ENCODE measurements around the gene MUC5B. TPM values are rescaled to one million over a fixed set of nuclear protein-coding genes. Genes with fewer than 3 reads are reported as not detected.

The MUC5B gene
- total RNA-seq, 1 donor from 2014 or later = 0.25 TPM

GRCh38 chr11:1307998-1308742, 85.3 kb downstream of the MUC5B start:
- peaks cover 0 to 7% of the 10 kb centered on the region in 2 donors for H3K36me3 ChIP-seq
- no peaks in the 10 kb centered on the region for H3K27me3 ChIP-seq
- H3K4me3 ChIP-seq = peak overlapping the region; percentile 76 to 87
- no peak for TF ChIP-seq POLR2AphosphoS5 (IDR thresholded peaks at IDR 0.05; ENCODE audit: insufficient read depth in 1 of 2, low read depth in 1 of 2)
- no peak for TF ChIP-seq POLR2A (IDR thresholded peaks at IDR 0.05)
- no peak for TF ChIP-seq CTCF (IDR thresholded peaks at IDR 0.05)
- peak in 1 of 2 donors; percentile 87 for DNase-seq (ENCODE audit: extremely low spot score in 2 of 2)
- no peaks in the 10 kb centered on the region for H3K9me3 ChIP-seq
- intact Hi-C loops (cut with DNase I) = loop anchor here (10.0 kb wide), 1 partner anchor 207 kb away; no protein-coding TSS in a partner anchor
- H3K4me1 ChIP-seq = peaks cover 68% of the 10 kb centered on the region
- H3K27ac ChIP-seq = peak overlapping the region; percentile 96

GRCh38 chr11:1308743-1309497, 86.1 kb downstream of the MUC5B start:
- Histone ChIP-seq H3K27me3 (no peaks in the 10 kb centered on the region), H3K4me3 (peak overlapping the region; percentile 76 to 87), H3K36me3 (peaks cover 0 to 7% of the 10 kb centered on the region in 2 donors), H3K9me3 (no peaks in the 10 kb centered on the region), H3K4me1 (peaks cover 61% of the 10 kb centered on the region), H3K27ac (peak overlapping the region; percentile 96)
- DNase-seq (ENCODE audit: extremely low spot score in 2 of 2) = peak in 1 of 2 donors; percentile 85
- no peak for TF ChIP-seq POLR2A (IDR thresholded peaks at IDR 0.05)
- no peak for TF ChIP-seq CTCF (IDR thresholded peaks at IDR 0.05)
- no peak for TF ChIP-seq POLR2AphosphoS5 (IDR thresholded peaks at IDR 0.05; ENCODE audit: insufficient read depth in 1 of 2, low read depth in 1 of 2)
- intact Hi-C loops (cut with DNase I) = loop anchor here (10.0 kb wide), 1 partner anchor 206 kb away; no protein-coding TSS in a partner anchor

GRCh38 chr11:1309498-1310317, 86.8 kb downstream of the MUC5B start, which contains the start of gene TOLLIP:
Gene TOLLIP (minus strand): TSS chr11:1309632. CDS start chr11:1309498, 134 bp downstream.
- Histone ChIP-seq H3K27me3 (no peaks in the 10 kb centered on the region), H3K4me3 (peak within 1 kb of the TSS; percentile 76 to 87), H3K27ac (peak within 1 kb of the TSS; percentile 96), H3K36me3 (peaks cover 0 to 7% of the 10 kb centered on the region in 2 donors), H3K4me1 (peaks cover 53% of the 10 kb centered on the region), H3K9me3 (no peaks in the 10 kb centered on the region)
- peak; percentile 96 to 97 for DNase-seq (ENCODE audit: extremely low spot score in 2 of 2)
- peak in 1 of 2 donors; percentile 81 for TF ChIP-seq POLR2A (IDR thresholded peaks at IDR 0.05)
- TF ChIP-seq CTCF (IDR thresholded peaks at IDR 0.05) = peak; percentile 12 to 57 (median 47)
- peak; percentile 81 to 90 for TF ChIP-seq POLR2AphosphoS5 (IDR thresholded peaks at IDR 0.05; ENCODE audit: insufficient read depth in 1 of 2, low read depth in 1 of 2)
- intact Hi-C loops (cut with DNase I) = loop anchor here (10.0 kb wide), 1 partner anchor 205 kb away; no protein-coding TSS in a partner anchor

GRCh38 chr11:1310318-1310687, 87.4 kb downstream of the MUC5B start:
- H3K4me1 ChIP-seq = peaks cover 47% of the 10 kb centered on the region
- H3K4me3 ChIP-seq = peak overlapping the region; percentile 76 to 87
- peaks cover 0 to 6% of the 10 kb centered on the region in 2 donors for H3K36me3 ChIP-seq
- H3K27ac ChIP-seq = peak overlapping the region; percentile 96
- no peaks in the 10 kb centered on the region for H3K27me3 ChIP-seq
- H3K9me3 ChIP-seq = no peaks in the 10 kb centered on the region
- DNase-seq (ENCODE audit: extremely low spot score in 2 of 2) = peak in 1 of 2 donors; percentile 67
- TF ChIP-seq POLR2A (IDR thresholded peaks at IDR 0.05) (no peak), POLR2AphosphoS5 (IDR thresholded peaks at IDR 0.05; ENCODE audit: insufficient read depth in 1 of 2, low read depth in 1 of 2) (no peak), CTCF (IDR thresholded peaks at IDR 0.05) (no peak)
- intact Hi-C loops (cut with DNase I) = no loop called here

Data from vagina (tissue), 2 donors.